GM19324 (cell line): ENCODE results near the gene TMC8.

Source experiments
- ATAC-seq: cut with Tn5 transposase; IDR thresholded peaks from one replicate; pipeline ENCODE4 v1.9.1; 2021; ENCODE audit warnings: mild to moderate bottlenecking, moderate library complexity; ENCODE audit not compliant: unreplicated experiment, low FRiP score

Gene TMC8

DNA sequence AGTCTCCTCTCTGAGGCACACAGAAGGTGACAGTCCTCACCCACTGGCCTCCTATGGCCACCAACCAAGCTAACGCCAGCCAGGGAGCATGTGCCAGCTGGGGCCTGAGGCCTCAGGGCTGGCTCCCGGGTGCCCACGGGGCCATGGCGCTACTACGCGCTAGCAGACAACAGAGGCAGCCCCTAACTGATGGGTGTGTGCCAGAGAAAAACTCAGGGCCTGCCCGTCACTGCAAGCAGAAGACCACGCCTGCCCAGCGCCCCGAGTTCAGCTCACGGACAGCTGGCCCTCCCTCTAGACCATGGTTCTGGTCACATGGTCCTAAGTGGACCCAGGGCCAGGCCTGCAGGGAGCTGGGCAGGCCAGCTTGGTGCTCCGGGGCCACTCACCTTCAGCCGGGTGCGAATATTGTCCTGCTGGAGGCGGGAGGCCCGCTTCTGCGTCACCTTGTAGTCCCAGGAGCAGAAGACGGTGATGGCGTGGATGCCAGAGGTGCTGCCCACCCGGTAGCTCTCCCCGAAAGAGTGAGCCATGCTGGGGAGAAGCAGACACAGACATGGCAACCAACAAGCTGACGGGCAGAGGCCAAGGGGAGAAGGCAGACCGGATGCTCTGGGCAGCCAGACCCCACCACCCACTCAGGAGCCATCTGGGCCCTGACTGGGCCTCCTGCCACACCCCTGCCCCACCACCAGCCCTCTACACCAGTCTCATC is 8.2 kb upstream of the TMC8 start:
- ATAC-seq, result no peak

DNA sequence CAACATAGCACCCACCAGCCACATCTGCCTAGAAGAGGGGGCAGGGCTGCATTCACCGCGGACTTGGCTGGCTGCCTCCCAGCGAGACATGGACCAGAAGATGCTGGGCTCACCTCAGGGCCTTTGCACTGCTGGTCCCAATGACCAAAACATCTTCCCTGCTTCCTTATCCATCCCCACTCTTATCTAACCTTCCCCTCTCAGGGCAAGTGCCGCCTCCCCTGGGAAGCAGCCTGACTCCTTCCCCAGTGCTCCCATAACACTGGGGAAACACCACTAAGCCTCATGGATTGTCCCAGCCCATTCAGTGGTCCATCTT is 7.7 kb upstream of the TMC8 start:
- ATAC-seq, result no peak

DNA sequence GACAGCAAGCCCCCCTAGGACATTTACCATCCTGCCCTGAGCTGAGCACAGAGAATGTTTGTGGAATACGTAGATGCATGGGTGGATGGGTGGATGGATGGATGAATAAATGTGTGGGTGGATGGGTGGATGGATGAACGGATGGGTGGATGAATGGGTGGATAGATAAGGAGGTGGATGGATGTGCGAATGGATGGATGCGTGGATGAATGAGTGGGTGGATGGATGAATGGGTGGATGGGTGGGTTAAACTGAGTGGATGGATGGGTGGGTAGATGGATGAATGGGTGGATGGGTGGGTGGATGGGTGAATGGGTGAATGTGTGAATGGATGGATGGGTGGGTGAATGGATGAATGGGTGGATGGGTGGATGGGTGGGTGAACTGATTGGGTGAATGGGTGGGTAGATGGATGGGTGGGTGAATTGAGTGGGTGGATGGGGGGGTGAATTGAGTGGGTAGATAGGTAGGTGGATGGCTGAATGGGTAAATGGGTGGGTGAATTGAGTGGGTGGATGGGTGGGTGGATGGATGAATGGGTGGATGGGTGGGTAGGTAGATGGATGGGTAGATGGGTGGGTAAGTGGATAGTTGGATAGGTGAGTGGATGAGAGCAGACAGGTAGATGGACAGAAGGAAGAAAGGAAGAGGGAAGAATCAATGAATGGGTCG is 7.2 kb upstream of the TMC8 start:
- ATAC-seq, result no peak

DNA sequence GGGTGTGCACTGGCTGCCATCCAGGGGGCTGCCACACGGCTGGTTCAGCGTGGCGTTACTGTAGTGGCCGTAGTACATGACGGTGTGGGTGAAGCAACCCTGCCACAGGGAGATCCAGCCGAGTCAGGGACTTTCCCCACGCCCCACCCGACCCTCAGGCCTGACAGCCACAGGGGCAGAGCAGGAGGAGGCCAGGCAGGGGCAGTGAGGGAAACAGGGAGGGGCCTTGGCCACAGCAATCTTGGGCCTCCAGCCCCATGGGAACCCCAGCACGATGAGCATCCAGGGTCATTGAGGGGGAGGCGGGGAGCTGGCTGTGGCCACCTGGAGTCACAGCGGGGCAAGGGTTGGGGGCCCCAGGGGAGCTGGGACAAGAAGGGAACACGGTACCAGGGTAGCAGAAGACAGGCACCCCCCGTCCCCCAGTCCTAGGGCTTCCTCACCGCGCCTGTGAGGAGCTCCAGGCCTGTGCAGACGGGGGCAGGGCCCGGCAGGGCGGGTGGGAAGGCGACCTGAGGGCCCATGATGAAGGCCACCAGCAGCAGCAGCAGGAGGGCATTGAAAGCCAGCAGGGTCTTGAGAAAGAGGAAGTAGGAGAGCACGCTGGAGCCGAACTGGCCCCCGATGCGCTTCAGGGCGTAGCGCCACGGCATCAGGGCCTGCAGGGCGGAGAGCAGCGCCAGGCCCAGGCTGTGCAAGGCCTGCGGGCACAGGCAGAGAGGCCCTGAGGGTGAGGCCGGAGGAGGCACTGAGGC is 6.3 kb upstream of the TMC8 start:
- ATAC-seq, result no peak

DNA sequence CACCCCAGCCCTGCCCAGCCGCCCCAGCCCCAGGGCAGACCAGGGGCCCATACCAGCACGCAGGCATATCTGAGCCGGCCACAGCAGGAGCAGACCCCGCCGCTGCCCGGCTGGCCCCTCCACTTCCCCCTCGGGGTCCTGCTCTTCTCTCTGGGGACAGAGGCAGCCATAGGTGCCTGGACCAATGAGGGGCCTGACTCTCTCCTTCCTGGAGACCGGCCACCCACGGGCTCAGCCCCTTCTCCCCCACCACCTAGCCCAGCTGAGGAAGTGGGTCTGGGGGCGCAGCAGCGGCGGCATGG is 5.8 kb upstream of the TMC8 start:
- ATAC-seq, result no peak

DNA sequence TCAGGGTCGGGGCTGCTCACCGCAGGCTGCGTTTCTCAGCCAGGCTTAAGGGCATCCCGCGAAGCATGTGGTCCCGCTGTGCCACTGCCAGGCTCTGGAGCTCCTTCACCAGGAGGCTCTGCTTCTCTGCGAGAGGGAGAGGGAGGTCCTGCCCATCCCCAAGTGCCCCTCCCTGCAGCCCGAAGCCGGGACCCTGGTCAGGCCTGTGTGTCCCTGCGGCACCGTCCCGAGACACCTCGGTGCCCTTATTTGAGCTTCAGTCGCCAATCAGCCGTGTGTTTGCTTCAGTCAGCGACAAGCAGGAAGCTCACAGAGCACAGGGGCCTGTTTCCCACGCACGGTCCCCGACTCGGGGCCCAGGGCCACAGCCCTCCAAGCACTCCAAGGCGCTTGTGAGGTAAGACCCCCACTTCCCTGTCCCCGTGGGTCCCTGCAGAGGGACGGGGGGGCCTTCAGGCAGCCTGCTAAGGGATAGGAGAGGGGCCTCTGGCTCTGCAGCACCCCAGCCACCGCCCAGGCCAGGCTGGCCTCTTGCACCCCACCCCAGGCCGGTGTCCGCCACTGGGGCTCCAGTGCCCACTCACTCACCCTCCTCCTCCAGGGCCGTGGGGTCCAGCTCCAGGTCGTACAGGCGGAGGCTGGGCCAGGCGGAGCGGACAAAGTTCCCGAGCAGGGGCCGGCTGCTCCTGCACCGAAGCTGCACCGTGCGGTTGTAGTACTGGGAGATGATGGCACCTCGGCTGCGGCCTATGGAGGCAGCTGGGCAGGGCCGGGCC is 5.2 kb upstream of the TMC8 start:
- no peak for ATAC-seq

DNA sequence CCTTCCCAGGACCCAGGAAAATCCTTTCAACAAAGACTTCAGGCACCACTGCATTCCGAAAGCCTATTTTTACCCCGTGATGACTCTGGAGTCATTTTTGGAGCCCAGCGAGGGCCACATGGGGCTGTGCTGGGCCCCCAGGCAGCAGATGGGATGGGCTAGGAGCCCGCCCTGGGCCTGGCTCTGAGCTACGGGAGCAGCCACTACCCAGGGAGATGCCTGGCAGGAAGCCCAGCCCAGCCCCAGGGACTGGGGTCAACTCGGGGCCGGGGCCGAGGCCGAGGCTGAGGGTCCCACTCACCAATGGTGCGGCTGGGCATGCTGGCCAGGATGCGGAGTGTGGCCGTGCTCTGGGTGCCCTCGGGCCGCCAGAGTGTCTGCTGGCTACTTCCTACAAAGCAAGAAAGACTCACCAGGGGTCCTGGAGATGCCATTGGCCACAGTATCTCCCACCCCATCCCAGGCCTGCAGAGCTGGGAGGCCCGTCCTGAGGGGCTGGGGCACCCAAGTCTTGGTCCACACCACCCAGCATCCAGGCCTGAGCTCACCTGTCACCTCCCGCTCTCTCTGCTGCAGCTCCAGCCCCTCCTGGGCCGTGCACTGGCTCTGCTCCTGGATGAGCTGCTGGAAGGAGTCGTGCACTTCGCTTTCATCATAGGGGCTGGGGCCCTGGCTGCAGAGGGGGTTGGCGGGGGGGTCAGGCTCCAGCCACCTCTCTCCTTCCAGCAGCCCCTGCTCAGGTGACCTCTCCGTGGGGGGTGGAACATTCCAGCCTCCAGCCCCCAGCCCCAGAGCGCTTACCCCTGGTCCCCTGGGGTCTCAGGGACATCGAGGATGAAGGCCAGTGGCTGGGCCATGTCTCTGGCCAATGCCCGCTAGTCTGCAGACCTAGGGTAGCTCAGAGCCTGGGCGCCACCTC is 4.3 kb upstream of the TMC8 start:
- ATAC-seq, result no peak

DNA sequence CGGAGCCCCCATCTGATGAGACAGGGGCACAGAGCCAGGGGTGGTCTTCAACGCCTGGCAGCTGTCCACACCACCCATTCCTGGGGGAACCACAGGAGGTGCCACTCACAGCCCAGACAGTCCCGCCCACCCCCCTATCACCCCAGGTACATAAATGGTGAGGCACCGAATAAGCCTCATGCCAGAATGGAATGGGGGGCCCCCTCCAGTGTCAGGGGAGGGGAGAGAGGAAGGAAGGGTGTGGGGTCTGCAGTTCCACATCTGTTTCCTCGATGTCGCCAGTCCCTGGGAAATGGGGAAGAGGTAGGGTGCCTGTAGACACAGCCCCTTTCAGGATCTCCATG is 3.7 kb upstream of the TMC8 start:
- ATAC-seq, result no peak

DNA sequence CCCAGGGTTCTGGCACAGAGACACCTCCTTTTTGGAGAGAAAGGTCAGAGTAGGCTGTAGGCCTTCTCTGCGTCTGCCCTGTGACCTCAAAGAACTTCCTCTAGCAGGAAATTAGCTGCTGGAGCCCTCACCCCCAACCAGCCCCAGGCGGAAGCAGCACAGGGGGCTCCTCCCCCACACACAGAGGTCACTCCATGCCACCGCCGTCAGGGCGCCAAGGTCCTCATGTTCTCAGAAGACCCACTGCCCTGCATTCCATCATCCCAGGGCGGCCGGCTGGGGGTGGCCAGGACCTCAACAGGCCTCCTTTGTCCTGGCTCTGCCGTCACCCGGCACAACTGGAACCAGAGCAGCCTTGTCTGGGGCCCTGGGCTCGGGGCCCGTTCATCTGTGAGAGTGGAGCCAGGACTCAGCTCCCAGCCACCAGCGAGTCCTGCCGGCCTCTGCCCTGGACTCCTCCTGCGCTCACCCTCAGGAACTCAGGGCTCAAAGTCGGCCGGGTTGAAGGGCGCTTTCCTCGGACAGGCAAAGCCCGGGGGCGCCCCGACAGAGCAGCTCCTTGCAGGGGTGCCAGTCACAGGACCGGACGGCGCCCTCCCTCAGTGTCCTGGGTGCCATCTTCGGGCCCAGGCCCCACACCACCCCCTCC is 3.2 kb upstream of the TMC8 start:
- no peak for ATAC-seq

DNA sequence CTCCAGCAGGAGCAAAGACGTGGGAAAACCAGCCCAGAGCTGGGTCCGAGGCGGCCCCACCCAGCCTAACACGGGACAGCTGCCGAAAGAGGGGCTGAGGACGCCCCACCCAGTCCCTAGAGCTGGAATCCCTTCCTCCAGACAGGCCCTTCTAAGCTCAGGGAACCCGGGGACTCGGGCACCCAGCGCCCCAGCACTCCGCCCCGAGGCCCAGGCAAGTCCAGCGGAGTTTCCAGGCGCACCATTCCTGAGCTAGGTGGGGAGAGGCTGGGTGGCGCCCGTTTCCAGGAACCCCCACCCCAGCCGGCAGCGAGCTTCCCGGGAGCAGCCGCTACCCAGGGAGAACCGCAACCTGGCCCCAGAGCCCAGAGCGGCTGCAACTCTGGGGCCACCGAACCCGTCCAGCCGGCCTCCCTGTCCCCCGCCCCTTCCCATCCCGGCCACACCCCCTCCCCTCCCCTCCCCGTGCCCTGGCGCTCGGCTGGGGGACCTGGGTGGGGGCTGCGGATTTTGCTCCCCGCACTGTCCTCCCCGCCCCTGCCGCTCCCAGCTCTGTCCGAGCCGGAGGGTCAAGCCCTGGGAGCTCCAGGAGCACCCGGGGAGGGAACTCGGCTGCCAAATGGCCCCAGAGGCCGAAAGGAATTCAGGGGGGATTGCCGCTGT is 2.6 kb upstream of the TMC8 start:
- no peak for ATAC-seq

DNA sequence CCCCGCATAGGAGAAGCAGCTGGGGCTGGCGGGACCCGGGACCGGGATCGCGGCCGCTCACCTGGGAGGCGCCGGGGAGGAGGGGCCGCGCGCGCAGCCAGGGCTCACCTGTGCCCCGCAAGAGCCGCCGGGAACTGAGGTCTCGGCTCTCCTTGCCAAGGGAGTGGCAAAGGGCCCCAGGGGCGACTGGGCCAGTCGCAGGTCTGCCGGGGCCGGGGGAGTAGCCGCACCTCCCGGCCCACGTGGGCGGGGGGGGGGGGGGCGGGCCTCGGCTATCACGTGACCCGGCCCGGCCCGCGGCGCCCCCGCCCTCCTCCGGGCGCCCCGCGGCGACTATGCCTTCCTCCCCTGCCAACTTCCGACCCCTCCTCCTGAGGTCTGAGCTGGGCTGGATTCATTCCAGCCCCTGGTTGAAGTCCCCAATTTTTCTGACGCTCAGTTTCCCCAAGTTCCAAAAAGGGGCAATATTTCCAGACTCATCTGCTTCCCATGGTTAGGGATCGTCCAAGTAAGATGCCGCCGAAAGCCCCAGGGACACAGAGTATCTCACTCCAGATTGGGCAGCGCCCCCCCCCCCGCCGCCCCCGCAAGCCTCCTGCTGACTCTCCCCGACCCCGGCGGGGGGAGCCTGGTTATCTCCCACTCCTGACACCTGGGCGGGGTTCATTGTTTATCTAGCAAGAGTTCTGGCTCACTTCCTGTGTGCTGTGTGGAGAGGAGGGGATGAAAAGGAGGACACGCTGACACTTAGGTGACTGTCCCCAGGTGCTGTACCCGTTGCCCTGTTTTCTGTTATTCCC is 1.8 kb upstream of the TMC8 start, which contains the start of gene TMC6:
Gene TMC6 (minus strand): TSS at position 205 of the 800 bp plus-strand sequence. CDS start 1,923 bp downstream, outside the sequence.
- ATAC-seq, result peak; percentile 30

DNA sequence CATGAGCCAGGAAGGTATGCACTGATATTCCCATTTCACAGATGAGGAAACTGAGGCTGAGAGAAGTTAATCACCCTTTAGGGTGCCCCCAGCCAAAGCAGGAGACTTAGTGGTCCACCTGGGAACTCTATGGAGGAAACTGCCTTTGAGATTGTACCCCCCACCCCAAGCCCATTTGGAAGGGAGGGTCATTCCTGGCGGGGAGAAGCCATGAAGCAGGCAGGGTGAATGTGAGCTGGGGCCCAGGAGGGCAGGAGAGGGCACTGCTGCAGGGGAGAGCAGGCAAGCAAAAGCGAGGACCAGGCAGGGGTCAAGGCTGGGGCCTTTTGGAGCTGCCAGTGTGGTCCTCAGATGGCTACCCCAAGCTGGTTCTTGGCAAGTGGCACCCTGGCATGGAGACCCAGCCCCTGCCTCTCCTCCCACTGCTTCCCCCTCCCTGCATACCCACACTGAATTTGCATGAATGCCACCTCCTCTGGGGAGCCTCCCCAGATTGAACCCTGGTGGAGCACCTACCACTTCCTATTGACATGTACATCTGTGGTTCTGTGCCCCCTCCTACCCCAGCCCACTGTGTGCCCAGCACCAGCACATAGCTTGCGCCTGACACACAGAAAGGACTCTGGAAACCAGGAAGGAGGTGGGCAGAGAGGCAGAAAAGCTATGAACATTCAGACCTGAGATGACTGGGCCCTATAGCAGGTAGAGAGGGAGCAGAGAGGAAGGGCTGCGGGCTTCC is 1.1 kb upstream of the TMC8 start:
- ATAC-seq, result no peak

DNA sequence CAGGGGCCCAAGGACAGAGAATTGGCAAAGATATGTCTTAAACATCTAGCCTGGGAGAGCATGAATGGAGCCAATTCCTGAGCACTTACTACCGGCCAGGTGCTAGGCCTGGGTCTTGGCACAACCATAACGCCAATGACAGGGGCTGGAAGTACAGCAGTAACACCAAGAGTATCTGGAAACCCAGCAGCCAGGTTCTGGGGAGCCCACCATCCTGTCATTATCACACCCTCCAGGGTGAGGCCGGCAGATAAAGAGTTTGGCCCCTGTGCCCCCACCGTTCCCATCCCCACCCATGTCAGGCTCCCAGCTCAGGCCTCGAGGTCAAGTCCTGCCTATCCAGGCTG is 508 bp upstream of the TMC8 start:
- no peak for ATAC-seq

DNA sequence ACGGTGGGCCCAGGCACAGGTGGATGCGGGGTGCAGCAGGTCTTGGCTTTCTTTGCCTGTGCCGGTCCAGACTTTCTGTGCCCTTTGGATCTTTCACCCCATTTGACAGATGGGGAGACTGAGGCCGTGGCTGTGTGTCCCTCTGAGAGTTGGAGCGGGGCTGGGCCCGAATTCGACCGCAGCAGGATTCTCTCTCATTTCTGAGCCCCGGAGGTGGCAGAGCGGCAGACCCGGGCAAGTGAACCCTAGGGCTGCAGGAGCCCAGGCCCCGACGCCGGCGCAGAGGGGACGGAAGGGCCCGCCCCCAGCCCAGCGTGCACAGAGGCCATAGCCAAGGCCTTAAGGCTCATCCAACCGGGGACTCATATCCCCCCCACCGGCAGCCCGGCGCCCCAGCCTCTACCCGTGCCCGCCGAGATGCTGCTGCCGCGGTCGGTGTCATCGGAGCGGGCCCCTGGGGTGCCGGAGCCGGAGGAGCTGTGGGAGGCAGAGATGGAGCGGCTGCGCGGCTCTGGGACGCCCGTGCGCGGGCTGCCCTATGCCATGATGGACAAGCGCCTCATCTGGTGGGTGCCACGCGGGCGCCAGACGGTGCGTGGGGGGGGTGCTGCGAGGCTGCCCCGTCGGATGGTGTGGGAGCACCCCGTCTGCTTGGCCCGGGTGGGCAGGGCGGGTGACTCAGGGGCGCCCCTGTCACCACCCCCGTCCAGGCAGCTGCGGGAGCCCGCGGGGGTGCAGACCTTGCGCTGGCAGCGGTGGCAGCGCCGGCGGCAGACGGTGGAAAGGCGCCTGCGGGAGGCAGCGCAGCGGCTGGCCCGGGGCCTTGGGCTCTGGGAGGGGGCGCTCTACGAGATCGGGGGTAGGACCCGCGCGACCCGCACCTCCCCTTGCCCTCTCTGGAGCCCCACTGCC is 857 bp downstream of the TMC8 start:
- ATAC-seq, result no peak

DNA sequence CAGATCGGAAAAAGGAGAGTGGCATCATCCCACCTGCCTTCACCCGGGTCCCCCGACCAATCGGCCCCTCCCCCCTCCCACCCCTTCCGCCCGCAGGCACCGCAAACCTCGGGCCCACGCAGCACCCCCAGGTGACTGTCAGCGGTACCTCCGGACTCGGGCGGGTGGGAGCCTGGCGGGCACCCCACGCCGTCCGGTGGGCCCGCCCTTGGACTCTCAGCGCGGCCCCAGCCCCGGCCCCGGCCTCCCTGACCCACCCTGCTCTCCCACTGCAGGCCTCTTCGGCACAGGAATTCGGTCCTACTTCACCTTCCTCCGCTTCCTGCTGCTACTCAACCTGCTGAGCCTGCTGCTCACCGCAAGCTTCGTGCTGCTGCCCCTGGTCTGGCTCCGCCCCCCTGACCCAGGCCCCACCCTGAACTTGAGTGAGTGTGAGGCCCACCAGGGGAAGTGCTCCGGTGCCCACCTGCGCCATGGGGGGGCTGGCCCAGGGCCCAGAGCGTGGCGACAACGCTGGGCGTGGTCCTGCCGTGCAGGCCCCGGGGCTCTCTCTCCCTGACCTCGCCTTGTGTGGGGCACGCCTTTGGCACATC is 1.6 kb downstream of the TMC8 start:
- no peak for ATAC-seq

DNA sequence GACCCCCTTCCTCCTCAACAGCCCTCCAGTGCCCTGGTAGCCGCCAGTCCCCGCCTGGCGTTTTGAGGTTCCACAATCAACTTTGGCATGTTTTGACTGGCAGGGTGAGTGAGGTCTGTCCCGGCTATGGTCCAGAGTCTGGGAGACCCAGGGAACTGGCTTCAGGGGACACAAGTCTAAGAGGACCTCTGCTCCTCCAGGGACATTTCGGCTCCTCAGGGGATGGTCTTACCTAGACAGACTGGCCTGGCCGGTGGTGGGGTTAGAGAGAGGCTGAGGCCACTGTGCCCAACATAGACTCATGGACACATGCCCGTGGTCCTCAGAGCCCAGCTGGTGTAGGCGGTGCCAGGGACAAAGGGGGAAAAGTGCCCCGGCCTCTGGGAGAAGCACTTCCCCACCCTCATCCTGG is 2.2 kb downstream of the TMC8 start:
- no peak for ATAC-seq
